ENCODE results near the gene STRN4.

The STRN4 gene

DNA sequence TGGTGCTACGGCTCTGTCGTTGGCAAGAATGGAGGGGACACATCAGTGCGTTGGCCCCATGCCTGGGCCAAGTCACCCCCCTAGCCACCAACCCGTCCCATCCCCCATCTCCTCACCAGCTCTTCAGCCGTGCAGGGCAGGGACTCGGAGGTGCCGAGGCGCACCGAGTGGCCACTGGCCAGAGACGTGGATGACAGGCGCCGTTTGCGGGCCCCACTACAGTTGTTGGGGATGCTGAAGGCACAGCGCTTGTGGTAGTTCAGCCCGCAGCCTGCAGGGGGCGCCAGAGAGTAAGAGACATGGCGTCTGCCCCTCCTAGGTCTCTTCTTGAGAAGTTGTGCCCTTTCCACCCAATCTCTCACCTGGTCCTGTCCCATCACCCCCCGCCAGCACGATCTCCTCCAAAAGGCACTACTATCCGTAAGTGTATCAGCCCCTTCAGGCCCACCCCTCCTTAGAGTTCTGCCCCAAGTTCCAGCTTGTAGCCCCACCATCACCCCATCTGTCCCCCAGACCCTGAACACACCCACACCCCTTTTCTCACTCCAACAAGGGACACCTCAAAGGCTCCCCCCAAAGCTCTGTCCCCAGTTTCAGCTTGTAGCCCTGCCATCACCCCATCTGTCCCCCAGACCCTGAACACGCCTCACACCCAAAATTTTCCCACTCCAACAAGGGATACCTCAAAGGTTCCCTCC is 41.7 kb downstream of the STRN4 start:
- DNase-seq, result no peak

GRCh38 chr19:46700704-46701103 is 45.5 kb downstream of the STRN4 start:
- no peak for DNase-seq

GRCh38 chr19:46698395-46699321 is 47.6 kb downstream of the STRN4 start:
- DNase-seq, result no peak

GRCh38 chr19:46697204-46697960 is 48.9 kb downstream of the STRN4 start:
- no peak for DNase-seq

DNA sequence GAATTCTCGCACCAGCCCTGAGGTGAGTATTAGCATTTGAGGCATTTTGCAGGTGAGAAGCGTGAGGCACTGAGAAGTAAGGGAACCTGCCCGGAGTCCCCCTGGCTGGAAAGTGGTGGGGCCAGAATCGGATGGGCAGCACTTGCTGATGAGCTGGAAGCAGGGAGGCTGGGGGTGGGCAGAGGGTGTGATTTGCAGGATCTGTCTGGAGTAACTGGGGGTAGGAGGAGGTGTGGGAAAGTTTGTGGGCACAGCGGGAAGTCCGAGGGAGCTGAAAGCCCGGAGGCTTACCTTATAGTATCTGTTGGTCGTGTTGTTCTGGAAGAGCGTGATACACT is 49.4 kb downstream of the STRN4 start:
- no peak for DNase-seq

GRCh38 chr19:46696052-46696451 is 50.2 kb downstream of the STRN4 start:
- no peak for DNase-seq

DNA sequence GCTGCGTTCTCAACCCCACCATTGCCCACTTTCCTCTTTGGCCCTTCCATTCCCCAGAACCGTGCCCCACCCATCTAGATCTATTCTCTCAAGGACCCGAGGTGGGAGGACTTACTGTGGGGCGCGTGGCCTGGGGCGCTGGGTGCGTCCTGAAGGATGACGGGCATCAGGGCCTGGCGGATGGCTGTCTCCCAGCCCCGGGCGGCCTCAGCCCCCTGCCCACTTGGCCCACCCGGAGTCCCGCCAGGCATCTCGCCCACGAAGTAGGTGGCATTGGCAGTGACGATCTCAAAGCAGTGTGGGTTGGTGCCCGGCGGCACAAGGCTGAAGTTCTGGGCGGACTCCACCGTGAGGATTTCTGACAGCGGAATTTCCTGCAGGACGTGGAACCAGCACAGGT is 52.5 kb downstream of the STRN4 start:
- no peak for DNase-seq

- DNase-seq, result no peak
These were observed 53.1 kb downstream of the STRN4 start for GRCh38 chr19:46692918-46693722.

DNA sequence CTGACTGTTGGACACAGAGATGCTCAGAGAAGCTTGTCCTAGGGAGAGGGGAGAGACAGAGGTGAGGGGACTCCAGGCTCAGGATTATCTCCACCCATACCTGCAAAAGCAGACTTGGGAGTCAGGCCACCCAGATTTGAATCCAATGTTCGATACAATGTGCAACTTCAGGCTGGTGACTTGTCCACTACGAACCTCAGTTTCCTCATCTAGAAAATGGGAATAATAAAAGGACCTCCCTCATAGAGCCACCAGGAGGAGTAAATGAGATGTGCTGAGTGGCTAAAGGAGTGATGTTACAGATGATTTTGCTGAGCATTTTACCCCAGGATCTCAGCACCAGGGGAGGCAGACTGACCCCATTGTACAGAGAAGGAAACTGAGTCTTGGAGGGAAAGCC is 54.3 kb downstream of the STRN4 start:
- no peak for DNase-seq

GRCh38 chr19:46691104-46691503 is 55.1 kb downstream of the STRN4 start:
- DNase-seq, result no peak

DNA sequence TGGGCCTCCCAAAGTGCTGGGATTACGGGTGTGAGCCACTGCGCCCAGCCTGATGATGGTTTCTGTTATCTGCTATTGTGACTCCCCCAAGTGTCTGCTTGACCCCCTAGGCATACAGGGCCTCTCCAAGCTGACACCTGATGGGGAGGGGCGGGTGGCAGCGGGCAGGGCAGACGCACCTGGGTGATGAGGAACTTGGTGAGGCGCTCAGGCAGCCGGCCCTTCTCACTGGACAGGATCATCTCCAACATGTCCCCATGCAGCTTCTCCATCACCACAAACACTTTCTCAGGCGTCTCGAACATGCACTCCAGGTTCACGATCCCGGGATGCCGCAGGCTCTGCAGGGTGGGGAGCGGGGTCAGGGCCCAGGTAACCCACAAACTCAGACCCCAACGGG is 56.9 kb downstream of the STRN4 start:
- no peak for DNase-seq

- no peak for DNase-seq
These were observed 58.7 kb downstream of the STRN4 start for GRCh38 chr19:46687438-46688145.

- no peak for DNase-seq
These were observed 61.1 kb downstream of the STRN4 start for GRCh38 chr19:46685189-46685588.

GRCh38 chr19:46678110-46678732 is 68.0 kb downstream of the STRN4 start:
- no peak for DNase-seq

GRCh38 chr19:46674416-46675178 is 71.7 kb downstream of the STRN4 start:
- DNase-seq, result peak; percentile 48

DNA sequence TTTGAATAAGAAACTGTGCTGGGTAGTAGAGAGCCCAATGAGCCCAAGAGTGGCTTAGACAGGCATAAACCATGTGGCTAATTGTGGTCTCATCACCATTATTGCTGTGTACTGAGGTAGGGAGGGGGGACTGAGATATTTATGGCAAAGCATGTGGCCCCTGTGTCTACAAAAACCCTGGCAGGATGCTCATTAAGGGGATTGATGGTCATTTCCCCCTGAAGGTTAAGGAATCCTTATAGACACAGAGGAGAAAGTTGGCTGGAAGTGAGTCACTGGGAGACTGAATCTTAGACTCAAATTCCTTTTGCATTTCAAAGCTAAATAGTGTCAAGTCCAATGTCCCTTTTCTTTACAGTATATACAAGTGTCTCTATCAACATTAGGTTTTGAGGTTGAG is 75.4 kb downstream of the STRN4 start:
- DNase-seq, result no peak

All from DMS 273 treated with DMSO at 0.1 percent for 48 hours (cell line).